Vagina (tissue), 2 donors: Measurements from ENCODE around the gene SPATA6L.

ENCODE experiments used
- POLR2A ChIP-seq, 2 donors: fragments of 450-650 bp; IDR thresholded peaks; one replicate each; pipeline ENCODE4 v1.6.1; 2017; ENCODE audit warnings: antibody characterized with exemption in 2 of 2, mild to moderate bottlenecking in 2 of 2, moderate library complexity in 2 of 2
- POLR2AphosphoS5 ChIP-seq, 2 donors: sonication (generic); formaldehyde crosslinking; IDR thresholded peaks; one replicate each; pipeline ENCODE4 v1.9.0; 2017; ENCODE audit warnings: antibody characterized with exemption in 2 of 2, mild to moderate bottlenecking in 2 of 2, low read depth in 1 of 2; ENCODE audit not compliant: insufficient read depth in 1 of 2
- TF ChIP-seq, protein P1 (sequence below), 3 experiments: fragments of 450-650 bp in 2 of 3; fragments of 200-600 bp in 1 of 3; sonication (generic) in 1 of 3; IDR thresholded peaks; one replicate each; pipeline ENCODE4 v1.5.1; 2017 to 2019; ENCODE audit warnings: antibody characterized with exemption in 3 of 3, mild to moderate bottlenecking in 2 of 3, moderate library complexity in 2 of 3

DNA sequence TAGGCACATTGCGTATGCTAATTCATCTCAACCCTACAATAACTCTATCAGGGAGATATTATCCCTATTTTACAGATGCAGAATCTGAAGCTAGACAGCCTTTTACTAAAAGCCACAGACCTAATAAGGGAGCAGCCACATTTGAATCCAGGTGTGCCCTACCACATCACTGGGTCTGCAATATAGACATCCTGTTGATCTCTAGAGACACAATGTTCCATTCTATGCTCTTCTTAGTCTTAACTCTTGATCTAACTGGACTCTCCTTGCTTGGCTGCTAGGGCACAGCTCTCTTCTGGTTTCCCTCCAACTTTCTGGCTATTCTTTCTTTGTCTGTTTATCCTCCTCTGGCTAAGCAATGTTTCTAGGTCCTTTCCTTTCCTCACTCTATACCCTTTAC is 1.4 kb upstream of the SPATA6L start:
- TF ChIP-seq, protein P1, sequence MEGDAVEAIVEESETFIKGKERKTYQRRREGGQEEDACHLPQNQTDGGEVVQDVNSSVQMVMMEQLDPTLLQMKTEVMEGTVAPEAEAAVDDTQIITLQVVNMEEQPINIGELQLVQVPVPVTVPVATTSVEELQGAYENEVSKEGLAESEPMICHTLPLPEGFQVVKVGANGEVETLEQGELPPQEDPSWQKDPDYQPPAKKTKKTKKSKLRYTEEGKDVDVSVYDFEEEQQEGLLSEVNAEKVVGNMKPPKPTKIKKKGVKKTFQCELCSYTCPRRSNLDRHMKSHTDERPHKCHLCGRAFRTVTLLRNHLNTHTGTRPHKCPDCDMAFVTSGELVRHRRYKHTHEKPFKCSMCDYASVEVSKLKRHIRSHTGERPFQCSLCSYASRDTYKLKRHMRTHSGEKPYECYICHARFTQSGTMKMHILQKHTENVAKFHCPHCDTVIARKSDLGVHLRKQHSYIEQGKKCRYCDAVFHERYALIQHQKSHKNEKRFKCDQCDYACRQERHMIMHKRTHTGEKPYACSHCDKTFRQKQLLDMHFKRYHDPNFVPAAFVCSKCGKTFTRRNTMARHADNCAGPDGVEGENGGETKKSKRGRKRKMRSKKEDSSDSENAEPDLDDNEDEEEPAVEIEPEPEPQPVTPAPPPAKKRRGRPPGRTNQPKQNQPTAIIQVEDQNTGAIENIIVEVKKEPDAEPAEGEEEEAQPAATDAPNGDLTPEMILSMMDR (IDR thresholded peaks at IDR 0.05): no peak
- no peak for TF ChIP-seq POLR2A (IDR thresholded peaks at IDR 0.05)
- no peak for TF ChIP-seq POLR2AphosphoS5 (IDR thresholded peaks at IDR 0.05; ENCODE audit: insufficient read depth in 1 of 2, low read depth in 1 of 2)
